HG03280 (cell line): Measurements from ENCODE around the gene RIN1.
"Not testable (repeated sequence)": the region's sequence is repeated elsewhere in the genome, so short reads cannot be mapped to it uniquely, and the experiment has no call there.

Experiments
- ATAC-seq: cut with Tn5 transposase; IDR thresholded peaks from one replicate; pipeline ENCODE4 v1.9.1; 2021; ENCODE audit warnings: mild to moderate bottlenecking, moderate library complexity; ENCODE audit not compliant: unreplicated experiment

Gene RIN1

DNA sequence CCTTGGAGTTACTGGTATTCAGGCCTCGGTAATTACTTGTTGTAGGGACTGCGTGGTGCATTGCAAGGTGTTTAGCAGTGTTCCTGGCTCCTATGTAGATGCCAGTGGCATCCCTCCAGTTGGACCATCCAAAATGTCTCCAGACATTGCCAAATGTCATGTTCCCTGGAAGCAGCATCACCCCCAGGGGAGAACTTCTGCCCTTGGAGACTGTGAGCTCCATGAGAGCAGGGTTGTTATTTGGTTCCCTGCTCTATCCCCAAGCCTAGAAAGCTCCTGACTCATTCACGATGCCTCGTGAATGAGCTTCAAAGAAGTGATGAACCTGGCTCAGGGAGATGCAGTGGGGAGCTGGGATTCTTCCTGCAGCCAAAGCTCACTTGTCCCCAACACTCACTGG is 14.6 kb downstream of the RIN1 start:
- no peak for ATAC-seq

GRCh38 chr11:66320748-66321147 is 15.5 kb downstream of the RIN1 start:
- not testable (repeated sequence) for ATAC-seq

DNA sequence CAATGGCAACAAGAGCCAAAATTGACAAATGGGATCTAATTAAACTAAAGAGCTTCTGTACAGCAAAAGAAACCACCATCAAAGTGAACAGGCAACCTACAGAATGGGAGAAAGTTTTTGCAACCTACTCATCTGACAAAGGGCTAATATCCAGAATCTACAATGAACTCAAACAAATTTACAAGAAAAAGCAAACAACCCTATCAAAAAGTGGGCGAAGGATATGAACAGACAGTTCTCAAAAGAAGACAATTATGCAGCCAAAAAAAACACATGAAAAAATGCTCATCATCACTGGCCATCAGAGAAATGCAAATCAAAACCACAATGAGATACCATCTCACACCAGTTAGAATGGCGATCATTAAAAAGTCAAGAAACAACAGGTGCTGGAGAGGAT is 15.9 kb downstream of the RIN1 start:
- not testable (repeated sequence) for ATAC-seq

GRCh38 chr11:66318600-66318970 is 17.6 kb downstream of the RIN1 start:
- no peak for ATAC-seq

DNA sequence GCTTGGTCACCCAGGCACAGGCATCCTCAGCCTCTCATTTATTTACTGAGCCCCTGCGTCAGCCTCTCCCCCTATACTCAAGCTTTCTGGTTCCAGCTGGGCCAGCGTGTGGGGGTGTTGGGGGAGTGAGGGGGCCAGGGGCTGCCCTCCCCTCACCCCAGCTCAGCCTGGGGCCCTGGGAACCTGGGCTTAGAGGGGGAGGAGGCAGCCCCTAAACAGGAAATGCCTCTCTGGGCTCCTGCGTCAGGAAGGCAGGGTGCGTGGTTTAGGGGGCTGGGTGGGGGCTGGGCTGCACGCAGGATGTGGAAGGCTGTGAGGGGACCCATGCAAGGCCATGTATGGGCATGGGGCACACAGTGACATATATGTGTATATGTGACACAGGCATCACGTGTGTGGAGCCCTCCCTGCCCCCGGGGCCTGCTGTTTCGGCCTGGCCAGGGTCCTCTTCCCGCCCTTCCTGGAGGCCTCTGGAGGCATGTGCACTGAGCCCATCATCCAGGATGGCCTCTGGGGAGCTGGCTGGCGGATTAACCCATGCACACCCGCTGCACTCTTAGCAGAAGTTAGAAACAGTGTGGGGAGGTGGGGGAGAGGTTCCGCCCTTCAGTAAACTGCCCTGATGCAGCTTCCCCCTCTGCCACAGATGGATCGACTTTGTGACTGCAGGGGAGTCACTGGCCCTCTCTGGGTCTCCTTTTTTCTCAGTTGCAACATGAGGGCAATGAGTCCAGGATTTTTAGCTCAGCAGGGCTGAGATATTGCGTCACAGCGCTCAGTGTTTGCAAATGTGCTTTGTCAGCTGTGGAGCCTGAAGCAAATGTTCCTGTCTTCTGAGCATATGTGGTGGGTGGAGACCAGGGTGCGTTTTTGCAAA is 18.3 kb downstream of the RIN1 start:
- no peak for ATAC-seq

- no peak for ATAC-seq
Observed at GRCh38 chr11:66317322-66317722, 18.9 kb downstream of the RIN1 start.

DNA sequence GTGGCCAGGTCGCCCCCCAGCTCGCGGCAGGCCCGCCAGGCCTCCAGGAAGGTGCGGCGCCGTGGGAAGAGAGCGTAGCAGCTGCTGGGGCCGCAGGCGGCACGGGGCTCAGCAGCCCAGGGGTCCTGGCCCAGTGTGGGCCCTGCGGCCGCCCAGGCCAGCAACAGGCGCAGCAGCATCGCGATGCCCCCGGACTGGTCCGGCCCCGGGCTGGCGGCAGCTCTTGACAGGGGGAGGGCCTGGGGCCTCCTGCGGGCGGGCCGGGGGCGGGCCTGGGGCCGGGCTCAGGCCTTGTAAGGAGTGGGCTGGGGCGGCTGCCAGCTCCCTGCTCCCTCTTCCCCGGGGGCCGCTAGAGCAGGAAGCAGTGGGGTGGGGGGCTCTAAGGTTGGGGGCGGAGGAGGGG is 19.4 kb downstream of the RIN1 start, which contains the start of gene CD248:
Gene CD248 (minus strand): TSS at position 196 of the 403 bp plus-strand sequence. CDS start 17 bp downstream, at position 179.
- ATAC-seq, result no peak

DNA sequence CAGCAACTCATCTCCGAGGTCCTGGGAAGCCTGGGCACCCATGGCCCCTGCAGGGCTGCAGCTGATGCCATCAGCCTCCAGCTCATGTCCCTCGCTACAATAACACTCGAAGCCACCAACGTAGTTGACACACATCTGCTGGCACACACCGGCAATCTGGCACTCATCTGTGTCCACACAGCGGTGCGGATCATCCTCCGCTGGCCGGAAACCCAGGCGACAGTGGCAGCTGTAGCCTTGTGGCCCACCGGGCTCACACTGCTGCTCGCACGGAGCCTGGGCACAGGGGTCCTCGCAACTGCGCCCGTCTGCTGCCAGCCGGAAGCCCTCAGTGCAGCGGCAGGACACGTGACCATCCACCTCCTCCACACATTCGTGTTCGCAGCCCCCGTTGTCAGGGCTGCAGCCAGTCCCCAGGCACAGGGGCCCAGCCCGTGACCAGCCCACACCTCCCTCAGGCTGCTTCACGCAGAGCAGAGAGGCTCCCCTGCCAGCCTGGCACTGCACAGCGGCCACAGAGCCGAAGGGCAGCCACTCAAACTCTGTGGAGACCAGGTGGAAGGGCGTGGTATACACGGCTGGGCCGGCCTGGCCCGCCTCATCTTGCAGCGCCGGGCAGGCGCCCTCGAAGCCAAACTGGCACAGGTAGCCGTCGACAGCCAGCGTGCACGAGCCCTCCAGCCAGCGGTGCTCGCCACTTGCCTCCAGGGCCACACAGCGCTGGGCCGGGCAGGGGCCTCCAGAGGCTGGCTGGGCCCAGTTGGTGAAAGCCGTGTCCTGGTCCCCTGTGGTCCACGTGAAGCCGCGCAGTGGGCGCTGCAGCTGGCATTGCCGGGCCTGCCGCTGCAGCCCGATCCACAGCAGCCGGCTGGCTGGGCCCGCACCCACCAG is 20.1 kb downstream of the RIN1 start:
- ATAC-seq, result no peak

GRCh38 chr11:66315498-66315885 is 20.7 kb downstream of the RIN1 start:
- no peak for ATAC-seq

DNA sequence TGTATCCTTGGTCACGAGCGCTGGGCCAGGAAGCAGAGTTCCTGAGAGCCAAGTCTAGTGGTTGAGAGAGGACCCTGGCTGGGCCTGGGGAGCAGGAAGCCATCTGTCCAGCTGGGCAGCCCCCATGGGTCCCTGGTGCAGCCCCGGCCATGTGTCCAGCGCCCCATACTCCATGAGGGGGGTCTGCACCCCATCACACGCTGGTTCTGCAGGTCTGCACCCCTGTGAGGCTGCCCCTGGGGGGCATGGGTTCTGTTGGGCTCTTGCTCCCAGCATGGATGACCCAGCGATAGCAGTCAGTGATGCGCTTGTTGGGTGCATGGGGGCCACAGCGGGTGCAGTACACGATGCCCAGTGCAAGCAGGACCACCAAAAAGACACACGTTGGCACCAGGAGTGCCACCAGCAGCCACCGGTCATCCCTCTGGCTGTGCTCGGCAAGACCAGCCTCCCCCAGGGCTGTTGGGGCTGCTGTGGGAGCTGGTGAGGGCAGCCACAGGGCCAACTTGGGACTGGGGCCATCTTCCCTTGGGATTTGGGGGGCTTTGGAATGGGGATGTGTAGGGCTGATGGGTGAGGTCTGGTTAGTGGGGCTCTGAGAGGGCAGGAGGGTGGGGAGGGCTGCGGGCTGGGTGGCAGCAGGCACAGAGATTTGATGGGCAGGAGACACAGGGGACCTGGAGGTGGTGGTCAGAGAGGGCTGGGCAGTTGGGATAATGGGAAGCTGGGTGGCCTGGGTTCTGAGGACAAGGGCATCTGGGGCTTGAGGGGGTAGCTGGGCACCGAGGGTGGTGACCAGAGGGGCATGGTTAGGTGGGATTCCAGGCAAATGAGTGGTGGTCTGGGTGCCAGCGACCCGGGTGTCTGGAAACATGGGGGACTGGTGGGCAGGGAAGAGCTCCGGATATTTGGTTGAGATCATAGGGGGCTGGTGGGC is 21.4 kb downstream of the RIN1 start:
- no peak for ATAC-seq

- ATAC-seq, result no peak
Observed at GRCh38 chr11:66314186-66314501, 22.1 kb downstream of the RIN1 start.

- no peak for ATAC-seq
Observed at GRCh38 chr11:66313321-66314185, 22.7 kb downstream of the RIN1 start.

DNA sequence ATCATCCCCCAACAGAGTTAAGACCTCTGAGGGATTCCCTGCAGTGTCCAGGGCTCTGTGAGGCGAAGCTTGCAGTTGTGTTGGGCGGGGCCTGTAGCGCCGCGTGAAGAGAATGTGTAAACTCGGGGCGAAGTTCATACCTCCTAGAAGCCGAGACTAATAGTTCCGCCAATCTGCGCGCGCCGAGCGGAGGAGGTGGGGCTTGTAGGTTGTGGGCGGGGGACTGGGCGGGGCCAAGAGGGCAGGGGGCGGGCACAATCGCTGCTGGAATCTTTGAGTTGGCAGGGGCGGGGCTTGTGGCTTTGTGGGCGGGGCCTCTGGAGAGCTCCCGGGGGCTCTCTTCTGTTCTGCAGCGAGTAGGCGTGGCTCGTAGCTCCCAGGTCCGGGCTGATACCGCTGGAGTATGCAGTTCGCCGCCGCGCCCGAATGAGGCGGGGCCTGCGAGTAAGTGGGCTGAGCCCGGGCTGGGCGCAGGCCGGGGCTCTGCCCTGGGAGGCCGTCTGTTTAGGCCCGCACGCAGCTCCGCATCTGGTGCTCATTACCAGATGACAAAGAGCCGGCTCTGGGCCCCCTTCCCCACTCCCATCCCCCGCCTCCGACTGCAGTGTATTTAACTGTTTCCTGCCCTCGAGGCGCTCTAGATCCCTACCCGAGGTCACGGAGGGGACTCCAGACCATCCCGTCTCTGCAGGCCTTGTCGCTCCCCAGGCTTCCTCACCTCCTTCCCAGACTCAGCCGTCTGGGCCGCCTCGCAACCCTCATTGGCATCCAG is 23.5 kb downstream of the RIN1 start:
- ATAC-seq, result peak; percentile 58

- ATAC-seq, result peak; percentile 72
Observed at GRCh38 chr11:66311965-66312548, 24.2 kb downstream of the RIN1 start.

DNA sequence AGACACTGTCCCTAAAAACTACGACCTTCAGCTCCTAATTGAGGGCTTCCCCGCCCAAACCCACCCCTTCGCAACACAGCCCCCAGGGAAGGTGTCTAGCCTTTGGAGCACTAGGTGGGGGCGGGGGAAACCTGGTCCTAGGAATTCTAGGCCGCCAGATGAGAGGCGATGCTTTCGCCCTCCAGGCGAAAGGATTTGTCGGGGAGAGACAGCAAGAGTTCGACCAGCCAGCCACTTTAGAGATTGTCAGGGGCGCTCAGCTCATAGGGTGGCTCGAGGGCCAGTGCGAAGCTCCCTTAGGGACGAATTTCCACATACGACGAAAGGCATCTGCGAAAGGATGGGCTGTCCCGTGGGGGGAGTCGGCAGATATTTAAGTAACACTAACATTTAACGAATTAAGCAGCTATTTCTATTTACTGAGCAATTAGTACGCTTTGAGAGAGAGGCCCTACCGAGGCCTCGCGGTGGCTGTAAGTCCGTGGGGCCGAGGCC is 24.7 kb downstream of the RIN1 start:
- no peak for ATAC-seq

GRCh38 chr11:66310803-66311440 is 25.3 kb downstream of the RIN1 start:
- not testable (repeated sequence) for ATAC-seq

- ATAC-seq, result no peak
Observed at GRCh38 chr11:66310324-66310723, 25.9 kb downstream of the RIN1 start.

- no peak for ATAC-seq
Observed at GRCh38 chr11:66309475-66309874, 26.8 kb downstream of the RIN1 start.
